Measurements from ENCODE around the gene SCLY.

- TF ChIP-seq CTCF (IDR thresholded peaks at IDR 0.05 in 8 of 11, conservative IDR thresholded peaks at IDR 0.05 in 3 of 11) = peak in 10 of 11 experiments; percentile 12 to 73 (median 53)
- TF ChIP-seq POLR2A (IDR thresholded peaks at IDR 0.05) = no peak
- TF ChIP-seq POLR2AphosphoS5 (IDR thresholded peaks at IDR 0.05) = peak in 1 of 3 donors; percentile 12
Measured at GRCh38 chr2:238139196-238140039, 78.6 kb downstream of the SCLY start.

Measured in spleen (tissue), 7 donors.